H1 (cell line): Measurements from ENCODE around the gene DOLK. TPM values are rescaled to one million over a fixed set of nuclear protein-coding genes. Genes with fewer than 3 reads are reported as not detected.

Experiments used
- CTCF ChIA-PET: fragments of 300-600 bp; sonication (Branson Sonifier 250); formaldehyde crosslinking; loops from one replicate; lab custom pipeline; 2021; ENCODE audit not compliant: partially characterized antibody; lab: Charles Lee
- POLR2A ChIA-PET: fragments of 300-600 bp; sonication (Branson Sonifier 250); formaldehyde crosslinking; loops from one replicate; lab custom pipeline; 2021; ENCODE audit warnings: inconsistent platforms; ENCODE audit not compliant: partially characterized antibody; lab: Charles Lee
- DNase-seq, 2 experiments: peaks; one replicate each; pipeline versions ENCODE4 v3.0.0 to v3.0.0-alpha.2; 2010 to 2022; ENCODE audit warnings: low spot score in 2 of 2, low read depth in 1 of 2, mixed read lengths in 1 of 2
- FAIRE-seq: peaks from 2 replicates; lab custom pipeline; 2011; peaks lifted over from hg19 to GRCh38; lab: Jason Lieb, UNC
- H2AFZ ChIP-seq: 2 replicates; pipeline ENCODE4 v1.8.1; 2012; ENCODE audit warnings: low read length, inconsistent platforms
- H2AK5ac ChIP-seq: 2 replicates; pipeline ENCODE4 v1.6.1; 2013; ENCODE audit warnings: low read depth, low read length
- H2BK120ac ChIP-seq: replicated peaks from 2 replicates; pipeline ENCODE3; 2013; ENCODE audit warnings: low read depth, low read length, inconsistent platforms
- H2BK12ac ChIP-seq: 2 replicates; pipeline ENCODE4 v1.6.1; 2013; ENCODE audit warnings: low read depth, low read length
- H2BK15ac ChIP-seq: 2 replicates; pipeline ENCODE4 v1.6.1; 2013; ENCODE audit warnings: low read length
- H2BK20ac ChIP-seq: 2 replicates; pipeline ENCODE4 v1.6.1; 2013; ENCODE audit warnings: low read length
- H2BK5ac ChIP-seq: 2 replicates; pipeline ENCODE4 v1.6.1; 2013; ENCODE audit warnings: low read depth, low read length
- H3K14ac ChIP-seq: 2 replicates; pipeline ENCODE4 v1.6.1; 2013; ENCODE audit warnings: inconsistent platforms; ENCODE audit not compliant: insufficient read length
- H3K18ac ChIP-seq: 2 replicates; pipeline ENCODE4 v1.6.1; 2013; ENCODE audit warnings: low read length; ENCODE audit errors: extremely low read depth
- H3K23ac ChIP-seq: 2 replicates; pipeline ENCODE4 v1.6.1; 2013; ENCODE audit warnings: inconsistent platforms; ENCODE audit not compliant: insufficient read length
- H3K23me2 ChIP-seq: 2 replicates; pipeline ENCODE4 v1.6.1; 2013; ENCODE audit warnings: low read depth, low read length
- H3K27ac ChIP-seq: 2 replicates; pipeline ENCODE4 v1.6.1; 2011; ENCODE audit warnings: low read depth, low read length, inconsistent platforms
- H3K27me3 ChIP-seq, 4 experiments: replicated peaks in 1 of 4; 1 replicate in 1 of 4; 2 replicates in 3 of 4; pipeline versions ENCODE4 v1.6.1 to v1.8.1; 2011 to 2013; ENCODE audit warnings: low read length in 3 of 4, mild to moderate bottlenecking in 3 of 4, inconsistent platforms in 2 of 4, mixed read lengths in 2 of 4, moderate library complexity in 1 of 4; ENCODE audit not compliant: control insufficient read depth in 3 of 4, insufficient read depth in 3 of 4; ENCODE audit errors: extremely low read depth in 1 of 4
- H3K36me3 ChIP-seq, 4 experiments: 2 replicates each; pipeline versions ENCODE4 v1.6.1 to v1.8.1; 2011 to 2013; ENCODE audit warnings: mild to moderate bottlenecking in 4 of 4, low read length in 3 of 4, moderate library complexity in 2 of 4, control low read depth in 1 of 4, inconsistent platforms in 1 of 4; ENCODE audit not compliant: insufficient read depth in 4 of 4, control insufficient read depth in 2 of 4
- H3K4ac ChIP-seq: replicated peaks from 2 replicates; pipeline ENCODE3; 2013; ENCODE audit warnings: low read length, low read depth, mixed read lengths, inconsistent platforms; ENCODE audit not compliant: insufficient read length
- H3K4me1 ChIP-seq, 4 experiments: replicated peaks in 1 of 4; 1 replicate in 1 of 4; 2 replicates in 3 of 4; pipeline versions ENCODE4 v1.6.1 to v1.8.1; 2011 to 2013; ENCODE audit warnings: low read length in 3 of 4, inconsistent platforms in 2 of 4, mixed read lengths in 1 of 4; ENCODE audit not compliant: insufficient read depth in 4 of 4, control insufficient read depth in 3 of 4
- H3K4me2 ChIP-seq, 2 experiments: 2 replicates each; pipeline versions ENCODE4 v1.6.1 to v1.8.1; 2011 to 2013; ENCODE audit warnings: low read depth in 2 of 2, low read length in 2 of 2, control low read depth in 1 of 2, inconsistent platforms in 1 of 2, mild to moderate bottlenecking in 1 of 2; ENCODE audit not compliant: insufficient read depth in 1 of 2
- H3K4me3 ChIP-seq, 4 experiments: fragments of 200-600, 300-600 bp in 1 of 4; sonication (generic), shearing (Covaris generic), sonication (Bioruptor Twin) in 1 of 4; 2 replicates each; pipeline versions ENCODE4 v1.5.1 to v1.8.1; 2011 to 2016; ENCODE audit warnings: low read length in 4 of 4, low read depth in 3 of 4, control low read depth in 2 of 4, inconsistent platforms in 2 of 4, mild to moderate bottlenecking in 2 of 4, mixed read lengths in 1 of 4, moderate library complexity in 1 of 4; ENCODE audit not compliant: insufficient read depth in 2 of 4; ENCODE audit errors: extremely low read depth in 1 of 4
- H3K56ac ChIP-seq: replicated peaks from 2 replicates; pipeline ENCODE3; 2013; ENCODE audit warnings: low read depth, mild to moderate bottlenecking, mixed read lengths, low read length, inconsistent platforms; ENCODE audit not compliant: insufficient read length
- H3K79me1 ChIP-seq: 2 replicates; pipeline ENCODE4 v1.6.1; 2013; ENCODE audit warnings: low read depth, low read length, control low read depth
- H3K79me2 ChIP-seq, 2 experiments: 2 replicates each; pipeline versions ENCODE4 v1.6.1 to v1.8.1; 2012 to 2013; ENCODE audit warnings: low read length in 2 of 2, mild to moderate bottlenecking in 2 of 2, inconsistent platforms in 1 of 2; ENCODE audit not compliant: insufficient read depth in 2 of 2, control insufficient read depth in 1 of 2
- H3K9ac ChIP-seq, 4 experiments: replicated peaks in 1 of 4; 1 replicate in 1 of 4; 2 replicates in 3 of 4; pipeline versions ENCODE4 v1.6.1 to v1.8.1; 2011 to 2013; ENCODE audit warnings: low read depth in 3 of 4, low read length in 3 of 4, control low read depth in 2 of 4, mild to moderate bottlenecking in 2 of 4, moderate library complexity in 2 of 4, inconsistent platforms in 1 of 4; ENCODE audit errors: extremely low read depth in 1 of 4
- H3K9me3 ChIP-seq, 2 experiments: 2 replicates each; pipeline versions ENCODE4 v1.6.1 to v1.8.1; 2012 to 2013; ENCODE audit warnings: mild to moderate bottlenecking in 2 of 2, moderate library complexity in 2 of 2, control low read depth in 1 of 2, inconsistent platforms in 1 of 2, low read depth in 1 of 2, low read length in 1 of 2, mixed read lengths in 1 of 2; ENCODE audit not compliant: insufficient read depth in 2 of 2
- H4K20me1 ChIP-seq, 2 experiments: replicated peaks in 1 of 2; 2 replicates each; pipeline versions ENCODE3 to v1.8.1; 2011 to 2013; ENCODE audit warnings: inconsistent platforms in 2 of 2, low read length in 2 of 2, mild to moderate bottlenecking in 1 of 2; ENCODE audit not compliant: insufficient read depth in 2 of 2, control insufficient read depth in 1 of 2
- H4K5ac ChIP-seq: 2 replicates; pipeline ENCODE4 v1.6.1; 2013; ENCODE audit warnings: low read length, low read depth, mixed read lengths, inconsistent platforms; ENCODE audit not compliant: insufficient read length
- H4K8ac ChIP-seq: 2 replicates; pipeline ENCODE4 v1.8.0; 2013; ENCODE audit warnings: mild to moderate bottlenecking, moderate library complexity, low read length, inconsistent platforms; ENCODE audit not compliant: insufficient read depth; ENCODE audit errors: extremely low read depth
- H4K91ac ChIP-seq: replicated peaks from 2 replicates; pipeline ENCODE3; 2013; ENCODE audit warnings: low read length, mixed read lengths, inconsistent platforms; ENCODE audit not compliant: insufficient read length
- BACH1 ChIP-seq: IDR thresholded peaks from 2 replicates; pipeline ENCODE4 v1.6.1; 2012; ENCODE audit warnings: low read length, improper control_type of control experiment
- CHD1 ChIP-seq: IDR thresholded peaks from 2 replicates; pipeline ENCODE4 v1.6.1; 2012; ENCODE audit warnings: low read depth, low read length, improper control_type of control experiment
- GTF2F1 ChIP-seq: IDR thresholded peaks from 2 replicates; pipeline ENCODE4 v1.6.1; 2012; ENCODE audit warnings: low read depth, low read length, improper control_type of control experiment, borderline replicate concordance
- RBBP5 ChIP-seq: IDR thresholded peaks from 2 replicates; pipeline ENCODE4 v1.7.1; 2012; ENCODE audit warnings: low read depth, mild to moderate bottlenecking, inconsistent platforms, low read length, moderate library complexity, borderline replicate concordance
- WGBS, 2 experiments: shearing (Covaris generic) in 1 of 2; methylation state at CpG; one replicate each; pipeline versions ENCODE4 v1.1.6 to v1.1.7; 2013 to 2015; ENCODE audit warnings: low lambda C conversion rate in 2 of 2, mixed read lengths in 2 of 2, inconsistent platforms in 1 of 2, low coverage in 1 of 2, missing lambda C conversion rate in 1 of 2; ENCODE audit not compliant: insufficient replicate concordance in 2 of 2, insufficient coverage in 1 of 2, insufficient read length in 1 of 2; ENCODE audit errors: extremely low coverage in 1 of 2, missing lambda C conversion rate in 1 of 2; 5-methylcytosine and 5-hydroxymethylcytosine counted together
- polyA plus RNA-seq, 7 experiments: library from polyadenylated mRNA; depleted of rRNA in 3 of 7; stranded (reverse) in 5 of 7; unstranded in 2 of 7; fragments of >200 nt in 5 of 7; fragments of 200-250 nt in 2 of 7; gene quantifications; 1 replicate in 5 of 7; 2 replicates in 1 of 7; 4 replicates in 1 of 7; pipeline versions ENCODE4 v1.2.1 to v1.2.3, GENCODE V29; 2011 to 2013; ENCODE audit warnings: missing spikeins in 2 of 7, mixed read lengths in 2 of 7
- total RNA-seq: library from RNA; stranded (reverse); fragmentation: NEBNext Ultra II Directional; extraction: Animal tissue kit (Norgen Biotek cat#: 25700); gene quantifications from 2 replicates; pipeline ENCODE4 v1.2.1, GENCODE V29; 2021

DOLK gene
- total and polyA plus RNA-seq, 2 of the 8 experiments (the other 6 are each of a cell fraction or from before 2014, with no cell fraction given), result 17.2 to 44.3 TPM

- H3K9ac ChIP-seq, result no peak overlapping the region; a peak in 1 of 7 replicates
- TF ChIP-seq CHD1, result no peak
- no peak for TF ChIP-seq RBBP5
- TF ChIP-seq BACH1, result no peak
- TF ChIP-seq GTF2F1, result no peak
Observed at GRCh38 chr9:128902351-128903078, 44.9 kb downstream of the DOLK start.

More at GRCh38 chr9:128902351-128903078, 44.9 kb downstream of the DOLK start:
- Histone ChIP-seq H3K27me3 (no peaks in the 10 kb centered on the region), H3K23me2 (no peaks in the 10 kb centered on the region), H2AK5ac (no peak overlapping the region), H3K4me2 (no peak overlapping the region), H2BK120ac (no peak overlapping the region), H3K14ac (no peak overlapping the region), H2BK12ac (0 out of 2 replicates have a peak overlapping the region, but pooled peaks have one; percentile 17), H3K4me3 (no peak overlapping the region), H4K8ac (peak overlapping the region; percentile 89), H3K4me1 (peaks cover 0 to 4% (median 0%) of the 10 kb centered on the region in 4 experiments; a peak in 1 of 7 replicates), H3K79me1 (peaks cover 13% of the 10 kb centered on the region), H2AFZ (no peak overlapping the region), H3K4ac (no peak overlapping the region), H2BK15ac (no peak overlapping the region), H3K27ac (no peak overlapping the region; the same call in 1 of the 2 replicates), H3K23ac (no peak overlapping the region), H3K18ac (no peak overlapping the region), H3K56ac (no peak overlapping the region), H2BK20ac (no peak overlapping the region), H3K9me3 (no peaks in the 10 kb centered on the region), H2BK5ac (no peak overlapping the region), H3K36me3 (peaks cover 4 to 10% (median 6%) of the 10 kb centered on the region in 4 experiments; a peak in 6 of 8 replicates), H3K79me2 (peaks cover 3 to 55% of the 10 kb centered on the region in 2 experiments; a peak in 3 of 4 replicates), H4K5ac (no peak overlapping the region), H4K20me1 (peaks cover 7 to 13% of the 10 kb centered on the region in 2 experiments), H4K91ac (no peak overlapping the region)
- no peak for DNase-seq
- CTCF ChIA-PET, result interaction anchor here (1.0 kb wide), 1 partner anchor 33 kb away, joined by 3 read pairs; no protein-coding TSS in a partner anchor
- 95% methylated on average over 21 of the region's 23 CpGs; no CpG with 5 or more reads in 1 of the 2 experiments for WGBS, 2 experiments
- POLR2A ChIA-PET, result interaction anchor here (0.7 to 1.5 kb wide), 8 partner anchors 9 to 84 kb away, joined by 3 to 4 read pairs (median 3); no protein-coding TSS in a partner anchor
- no peak for FAIRE-seq
